OCI-LY3 (cell line): Measurements from ENCODE around the gene WTAP.
A peak's percentile ranks its signal among the peaks of the same experiment; 100 is the strongest.

ENCODE experiments used
- H2AFZ ChIP-seq: fragments of 200-600, 300-600 bp; shearing (Covaris generic); 2 replicates; pipeline ENCODE4 v1.6.0; 2014; ENCODE audit warnings: antibody characterized with exemption, low read depth, low read length
- H3K27ac ChIP-seq: fragments of 200-600, 300-600 bp; sonication (generic); 2 replicates; pipeline ENCODE4 v1.5.1; 2014; ENCODE audit warnings: mild to moderate bottlenecking, low read length, moderate library complexity, mixed read lengths
- H3K27me3 ChIP-seq: fragments of 200-600, 300-600 bp; sonication (generic); 2 replicates; pipeline ENCODE4 v1.6.1; 2014; ENCODE audit warnings: low read depth, low read length, mixed read lengths
- H3K36me3 ChIP-seq: fragments of 200-600, 300-600 bp; sonication (generic); replicated peaks from 2 replicates; pipeline ENCODE3; 2014; ENCODE audit warnings: low read depth, low read length, mixed read lengths
- H3K4me1 ChIP-seq: fragments of 300-600, 200-600 bp; sonication (generic); 2 replicates; pipeline ENCODE4 v1.6.1; 2014; ENCODE audit warnings: low read length, mixed read lengths
- H3K4me2 ChIP-seq: fragments of 200-600, 300-600 bp; sonication (generic); 2 replicates; pipeline ENCODE4 v1.6.1; 2014; ENCODE audit warnings: low read length, mixed read lengths
- H3K4me3 ChIP-seq: fragments of 300-600, 200-600 bp; sonication (generic); 2 replicates; pipeline ENCODE4 v1.5.1; 2014; ENCODE audit warnings: antibody characterized with exemption, mild to moderate bottlenecking, low read length, moderate library complexity
- H3K79me2 ChIP-seq: fragments of 300-600, 200-600 bp; shearing (Covaris generic); 2 replicates; pipeline ENCODE4 v1.6.1; 2014; ENCODE audit warnings: mild to moderate bottlenecking, low read length, mixed read lengths
- H3K9ac ChIP-seq: fragments of 300-600, 200-600 bp; shearing (Covaris generic); 2 replicates; pipeline ENCODE4 v1.6.0; 2014; ENCODE audit warnings: mild to moderate bottlenecking, low read length, moderate library complexity
- H3K9me3 ChIP-seq: fragments of 200-600, 300-600 bp; shearing (Covaris generic); 2 replicates; pipeline ENCODE4 v1.6.1; 2014; ENCODE audit warnings: low read length, mixed read lengths; ENCODE audit not compliant: insufficient read depth
- H4K20me1 ChIP-seq: fragments of 200-600, 300-600 bp; sonication (generic); 2 replicates; pipeline ENCODE4 v1.6.1; 2016; ENCODE audit warnings: low read length, mixed read lengths; ENCODE audit not compliant: insufficient read depth
- EZH2phosphoT487 ChIP-seq: fragments of 200-600 bp; shearing (Covaris generic); IDR thresholded peaks from 2 replicates; pipeline ENCODE4 v1.6.1; 2018; ENCODE audit warnings: antibody characterized with exemption, mixed run types, low read depth
- TF ChIP-seq, protein P1 (sequence below): fragments of 200-600, 300-600 bp; sonication (generic); IDR thresholded peaks from 2 replicates; pipeline ENCODE4 v1.5.1; 2014; ENCODE audit warnings: antibody characterized with exemption, low read length, low read depth

Gene WTAP

DNA sequence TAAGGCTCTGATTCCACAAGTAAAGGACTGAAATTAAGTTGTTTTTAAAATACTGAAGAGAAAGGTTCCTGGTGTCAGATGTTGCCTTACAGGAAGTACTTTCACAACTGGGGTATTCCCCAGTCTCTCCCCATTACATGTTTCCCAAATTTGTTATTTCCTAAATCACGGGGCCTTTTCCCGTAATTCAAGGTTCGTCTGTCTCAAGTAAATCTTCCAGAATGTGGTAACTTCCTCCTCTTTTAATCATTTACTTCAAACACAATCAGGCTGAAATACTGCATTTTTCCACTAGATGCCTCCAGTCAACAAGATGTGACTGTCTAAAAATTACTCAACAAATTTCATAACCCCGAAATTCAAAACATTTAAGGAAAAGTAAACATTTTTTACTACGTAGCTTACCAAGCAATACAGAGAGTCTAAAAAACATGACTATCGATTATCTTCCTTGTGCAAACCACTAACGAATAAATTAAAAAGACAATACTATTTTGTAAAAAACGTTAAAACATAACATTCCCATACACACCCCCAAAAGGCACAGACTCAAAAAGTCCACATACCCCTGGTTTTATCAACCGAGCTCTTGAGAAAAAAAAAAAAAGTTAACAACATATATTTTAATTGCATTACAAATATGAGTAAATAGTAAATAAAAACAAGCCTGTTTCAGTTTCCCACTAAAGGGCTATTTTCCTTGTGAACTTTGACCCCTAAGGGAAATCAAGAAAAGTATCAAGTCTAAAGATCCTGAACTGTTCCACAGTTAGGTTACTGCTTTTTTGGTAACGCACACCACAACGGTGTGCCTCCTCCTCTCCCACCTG is 36.0 kb upstream of the WTAP start:
- H3K4me3 ChIP-seq = peak overlapping the region; percentile 85
- peaks cover 15% of the 10 kb centered on the region for H3K36me3 ChIP-seq
- peaks cover 24% of the 10 kb centered on the region; the same call in 1 of the 2 replicates for H3K4me1 ChIP-seq
- no peaks in the 10 kb centered on the region for H4K20me1 ChIP-seq
- H3K27me3 ChIP-seq = no peaks in the 10 kb centered on the region
- TF ChIP-seq, protein P1, sequence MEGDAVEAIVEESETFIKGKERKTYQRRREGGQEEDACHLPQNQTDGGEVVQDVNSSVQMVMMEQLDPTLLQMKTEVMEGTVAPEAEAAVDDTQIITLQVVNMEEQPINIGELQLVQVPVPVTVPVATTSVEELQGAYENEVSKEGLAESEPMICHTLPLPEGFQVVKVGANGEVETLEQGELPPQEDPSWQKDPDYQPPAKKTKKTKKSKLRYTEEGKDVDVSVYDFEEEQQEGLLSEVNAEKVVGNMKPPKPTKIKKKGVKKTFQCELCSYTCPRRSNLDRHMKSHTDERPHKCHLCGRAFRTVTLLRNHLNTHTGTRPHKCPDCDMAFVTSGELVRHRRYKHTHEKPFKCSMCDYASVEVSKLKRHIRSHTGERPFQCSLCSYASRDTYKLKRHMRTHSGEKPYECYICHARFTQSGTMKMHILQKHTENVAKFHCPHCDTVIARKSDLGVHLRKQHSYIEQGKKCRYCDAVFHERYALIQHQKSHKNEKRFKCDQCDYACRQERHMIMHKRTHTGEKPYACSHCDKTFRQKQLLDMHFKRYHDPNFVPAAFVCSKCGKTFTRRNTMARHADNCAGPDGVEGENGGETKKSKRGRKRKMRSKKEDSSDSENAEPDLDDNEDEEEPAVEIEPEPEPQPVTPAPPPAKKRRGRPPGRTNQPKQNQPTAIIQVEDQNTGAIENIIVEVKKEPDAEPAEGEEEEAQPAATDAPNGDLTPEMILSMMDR = peak; percentile 54
- TF ChIP-seq EZH2phosphoT487 = no peak
- peak overlapping the region; percentile 72 for H3K9ac ChIP-seq
- H2AFZ ChIP-seq = no peak overlapping the region
- peaks cover 58% of the 10 kb centered on the region for H3K79me2 ChIP-seq
- peak overlapping the region; percentile 90 for H3K4me2 ChIP-seq
- peak overlapping the region; percentile 73 for H3K27ac ChIP-seq
- H3K9me3 ChIP-seq = no peaks in the 10 kb centered on the region

DNA sequence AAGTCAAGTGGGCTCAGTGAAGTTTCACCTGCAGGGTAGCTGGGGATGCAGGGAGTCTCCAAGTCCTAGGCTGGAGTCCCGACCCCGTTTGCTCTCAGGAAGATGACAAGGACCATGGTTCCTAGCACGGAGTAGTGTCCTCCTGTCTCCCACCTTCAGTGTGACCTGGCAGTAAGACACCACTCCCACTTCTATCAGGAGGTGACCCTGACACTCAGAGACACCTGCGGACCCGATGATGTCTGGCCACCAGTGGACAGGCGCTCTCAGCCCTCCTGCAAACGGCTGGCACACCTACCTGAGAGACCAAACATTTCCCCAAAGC is 35.4 kb upstream of the WTAP start:
- Histone ChIP-seq H3K4me2 (peak overlapping the region; percentile 90), H2AFZ (no peak overlapping the region), H4K20me1 (no peaks in the 10 kb centered on the region), H3K36me3 (peaks cover 14% of the 10 kb centered on the region), H3K4me3 (peak overlapping the region; percentile 85), H3K4me1 (peaks cover 24% of the 10 kb centered on the region; the same call in 1 of the 2 replicates), H3K79me2 (peaks cover 53% of the 10 kb centered on the region), H3K27ac (peak overlapping the region; percentile 73), H3K9ac (peak overlapping the region; percentile 72), H3K27me3 (no peaks in the 10 kb centered on the region), H3K9me3 (no peaks in the 10 kb centered on the region)
- TF ChIP-seq, protein P1 = no peak
- TF ChIP-seq EZH2phosphoT487 = no peak

DNA sequence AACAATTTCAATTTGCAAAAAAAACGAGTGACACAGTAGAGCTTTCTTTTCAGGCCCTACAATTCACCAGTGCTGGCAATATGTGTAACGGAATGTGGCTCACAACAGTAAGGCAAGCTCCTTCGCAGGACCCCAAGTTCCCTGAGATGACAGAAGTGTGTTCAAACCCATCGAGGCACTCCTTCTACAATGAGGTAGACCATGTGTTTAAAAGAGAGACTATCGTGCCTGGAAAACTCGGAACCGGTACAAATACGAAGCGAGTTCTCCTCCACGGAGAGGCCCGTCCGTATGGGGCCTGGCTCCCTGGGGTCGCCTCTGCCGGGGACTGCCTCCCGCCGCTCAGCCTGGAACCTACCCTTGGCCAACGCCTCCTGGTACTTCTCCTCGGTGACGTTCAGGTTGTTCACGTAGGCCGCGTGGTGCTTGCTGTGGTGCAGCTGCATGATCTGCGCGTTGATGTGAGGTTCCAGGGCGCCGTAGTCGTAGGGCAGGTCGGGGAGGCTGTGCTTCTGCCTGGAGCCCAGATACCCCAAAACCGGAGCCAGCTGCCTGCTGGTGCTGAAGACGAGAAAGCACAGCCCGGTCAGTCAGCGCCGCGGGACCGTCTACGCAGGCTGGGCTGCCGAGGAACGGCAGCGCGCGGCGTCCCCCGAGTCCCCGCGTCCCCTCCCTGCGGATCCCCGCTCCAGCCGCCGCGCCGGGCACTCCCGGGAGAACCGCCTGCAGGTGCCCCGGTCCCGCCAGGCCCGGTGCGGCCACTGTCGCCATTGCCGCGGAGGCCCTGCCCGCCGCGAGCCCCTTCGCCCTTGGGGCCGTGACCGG is 34.8 kb upstream of the WTAP start:
- Histone ChIP-seq H2AFZ (peak overlapping the region; percentile 0; the same call in 1 of the 2 replicates), H3K36me3 (peaks cover 13% of the 10 kb centered on the region), H3K79me2 (peaks cover 48% of the 10 kb centered on the region), H3K4me1 (peaks cover 24% of the 10 kb centered on the region; the same call in 1 of the 2 replicates), H3K4me2 (peak overlapping the region; percentile 90), H3K9ac (peak overlapping the region; percentile 72), H3K4me3 (peak overlapping the region; percentile 85), H4K20me1 (no peaks in the 10 kb centered on the region), H3K27me3 (no peaks in the 10 kb centered on the region), H3K27ac (peak overlapping the region; percentile 73), H3K9me3 (no peaks in the 10 kb centered on the region)
- TF ChIP-seq, protein P1 = no peak
- no peak for TF ChIP-seq EZH2phosphoT487
